Activated CD4-positive, alpha-beta T cell treated with anti-CD3 and anti-CD28 coated beads, Interleukin-2, amount 10 ng/mL, durations not matched to agents 24 days and 14 days (primary cell): ENCODE measurements around the gene CHFR. TPM values are rescaled to one million over a fixed set of nuclear protein-coding genes. Genes with fewer than 3 reads are reported as not detected.
"Not testable (repeated sequence)": the region's sequence is repeated elsewhere in the genome, so short reads cannot be mapped to it uniquely, and the experiment has no call there.

ENCODE experiments used
- DNase-seq: peaks from one replicate; pipeline ENCODE4 v3.0.0; 2022
- H3K27ac Mint-ChIP-seq: one replicate; pipeline ENCODE4 v1.8.0; 2022; ENCODE audit warnings: mild to moderate bottlenecking, mixed read lengths
- H3K27me3 Mint-ChIP-seq: one replicate; pipeline ENCODE4 v1.8.0; 2022; ENCODE audit warnings: mixed read lengths
- H3K36me3 Mint-ChIP-seq: one replicate; pipeline ENCODE4 v1.8.0; 2022; ENCODE audit warnings: low read depth, mild to moderate bottlenecking, mixed read lengths
- H3K4me1 Mint-ChIP-seq: one replicate; pipeline ENCODE4 v1.8.0; 2021; ENCODE audit warnings: mixed read lengths
- H3K4me3 Mint-ChIP-seq: one replicate; pipeline ENCODE4 v1.8.0; 2022; ENCODE audit warnings: mild to moderate bottlenecking, moderate library complexity, mixed read lengths
- H3K9me3 Mint-ChIP-seq: one replicate; pipeline ENCODE4 v1.8.0; 2021; ENCODE audit warnings: mixed read lengths
- intact Hi-C: fragments of 100-400 bp; cut with micrococcal nuclease; formaldehyde crosslinking; loops from one replicate; pipeline ENCODE4 v1.15.1; 2023
- total RNA-seq: library from RNA; stranded (reverse); gene quantifications from 2 replicates; pipeline ENCODE4 v1.2.3, GENCODE V29; 2022

Gene CHFR, protein sequence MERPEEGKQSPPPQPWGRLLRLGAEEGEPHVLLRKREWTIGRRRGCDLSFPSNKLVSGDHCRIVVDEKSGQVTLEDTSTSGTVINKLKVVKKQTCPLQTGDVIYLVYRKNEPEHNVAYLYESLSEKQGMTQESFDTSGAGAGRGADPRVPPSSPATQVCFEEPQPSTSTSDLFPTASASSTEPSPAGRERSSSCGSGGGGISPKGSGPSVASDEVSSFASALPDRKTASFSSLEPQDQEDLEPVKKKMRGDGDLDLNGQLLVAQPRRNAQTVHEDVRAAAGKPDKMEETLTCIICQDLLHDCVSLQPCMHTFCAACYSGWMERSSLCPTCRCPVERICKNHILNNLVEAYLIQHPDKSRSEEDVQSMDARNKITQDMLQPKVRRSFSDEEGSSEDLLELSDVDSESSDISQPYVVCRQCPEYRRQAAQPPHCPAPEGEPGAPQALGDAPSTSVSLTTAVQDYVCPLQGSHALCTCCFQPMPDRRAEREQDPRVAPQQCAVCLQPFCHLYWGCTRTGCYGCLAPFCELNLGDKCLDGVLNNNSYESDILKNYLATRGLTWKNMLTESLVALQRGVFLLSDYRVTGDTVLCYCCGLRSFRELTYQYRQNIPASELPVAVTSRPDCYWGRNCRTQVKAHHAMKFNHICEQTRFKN
- total RNA-seq, result 52.9 and 60.7 TPM in 2 replicates

DNA sequence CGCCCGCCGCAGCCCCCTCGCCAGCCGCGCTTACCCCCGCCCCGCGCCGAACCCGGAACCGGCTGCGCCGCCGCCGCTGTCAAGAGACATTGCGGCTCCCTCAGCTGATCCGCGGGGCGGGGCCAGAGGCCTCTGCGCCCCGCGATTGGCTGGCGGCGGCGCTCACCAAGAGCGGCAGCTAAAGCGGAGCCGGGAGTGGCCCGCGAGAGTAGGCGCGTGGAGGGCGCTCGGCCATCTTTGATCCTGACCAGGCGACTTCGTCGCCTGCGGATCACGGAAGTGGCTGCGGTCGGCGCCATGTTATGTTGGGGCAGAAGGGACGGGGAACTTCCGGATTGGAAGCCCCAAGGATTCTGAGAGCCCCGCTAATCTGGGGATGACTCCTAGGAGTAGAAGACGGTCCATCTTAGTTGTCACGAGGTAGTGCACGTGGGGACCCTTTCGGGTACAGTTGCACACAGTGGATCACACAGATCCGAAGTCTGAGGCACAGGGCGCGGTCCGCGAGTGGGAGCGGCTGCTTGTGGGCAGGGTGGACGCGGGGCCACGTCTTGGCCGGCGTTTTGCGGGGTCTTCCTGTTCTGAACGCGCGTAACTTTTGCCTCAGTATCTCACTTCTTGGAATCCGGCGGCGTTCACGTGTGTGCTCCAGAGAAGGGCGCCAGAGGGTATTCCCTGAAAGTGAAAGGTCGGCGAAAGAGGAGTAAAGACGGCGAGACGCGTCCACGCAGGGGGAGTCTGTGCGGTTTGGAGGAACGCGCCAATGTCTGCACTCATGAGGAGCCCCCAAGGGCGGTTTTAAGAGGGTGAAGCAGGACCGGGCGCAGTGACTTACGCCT is at the start of gene CHFR:
CHFR (minus strand) TSS at position 93 of the 839 bp plus-strand sequence. CDS start 277 bp downstream, outside the sequence.
- Mint-ChIP-seq H3K36me3 (peaks cover 53% of the 10 kb centered on the region), H3K27me3 (no peaks in the 10 kb centered on the region), H3K9me3 (peaks cover 17% of the 10 kb centered on the region), H3K4me3 (peak within 1 kb of the TSS; percentile 98), H3K4me1 (peaks cover 13% of the 10 kb centered on the region), H3K27ac (peak within 1 kb of the TSS; percentile 99)
- DNase-seq, result peak; percentile 98
- intact Hi-C loops, result loop anchor here (1.0 kb wide), 5 partner anchors 21 to 193 kb away; partner anchors contain the start of genes GOLGA3, ZNF140, ZNF26 and ZNF84

DNA sequence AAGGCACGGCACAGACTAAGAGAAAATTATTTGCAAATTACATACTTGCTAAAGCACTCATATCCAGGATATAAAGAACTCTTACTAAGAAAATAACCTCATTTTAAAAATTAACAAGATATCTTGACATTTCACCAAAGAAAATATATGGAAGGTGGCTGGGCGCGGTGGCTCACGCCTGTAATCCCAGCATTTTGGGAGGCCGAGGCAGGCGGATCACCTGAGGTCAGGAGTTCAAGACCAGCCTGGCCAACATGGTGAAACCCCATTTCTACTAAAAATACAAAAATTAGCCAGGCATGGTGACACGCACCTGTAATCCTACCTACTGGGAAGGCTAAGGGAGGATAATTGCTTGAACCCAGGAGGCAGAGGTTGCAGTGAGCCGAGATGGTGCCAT is 49.5 kb upstream of the CHFR start:
- H3K27me3 Mint-ChIP-seq, H3K4me3 Mint-ChIP-seq, intact Hi-C loops, DNase-seq, H3K4me1 Mint-ChIP-seq, H3K27ac Mint-ChIP-seq: not testable (repeated sequence)
- Mint-ChIP-seq H3K9me3 (peaks cover 23% of the 10 kb centered on the region), H3K36me3 (peaks cover 42% of the 10 kb centered on the region)

- H3K9me3 Mint-ChIP-seq, result peaks cover 22% of the 10 kb centered on the region
Observed at GRCh38 chr12:132936163-132936562, 48.8 kb upstream of the CHFR start.

GRCh38 chr12:132926415-132926833 is 39.0 kb upstream of the CHFR start:
- H3K36me3 Mint-ChIP-seq, result peaks cover 37% of the 10 kb centered on the region
- H3K4me1 Mint-ChIP-seq, result no peaks in the 10 kb centered on the region
- H3K27me3 Mint-ChIP-seq, result no peaks in the 10 kb centered on the region
- no peak overlapping the region for H3K4me3 Mint-ChIP-seq
- no peak for DNase-seq
- H3K9me3 Mint-ChIP-seq, result peaks cover 33% of the 10 kb centered on the region
- H3K27ac Mint-ChIP-seq, result no peak overlapping the region
- intact Hi-C loops, result no loop called here

More at GRCh38 chr12:132936163-132936562, 48.8 kb upstream of the CHFR start:
- Mint-ChIP-seq H3K27me3 (no peaks in the 10 kb centered on the region), H3K4me1 (no peaks in the 10 kb centered on the region), H3K36me3 (peaks cover 40% of the 10 kb centered on the region), H3K4me3 (no peak overlapping the region), H3K27ac (no peak overlapping the region)
- intact Hi-C loops, result no loop called here
- DNase-seq, result no peak

GRCh38 chr12:132925597-132926414 is 38.4 kb upstream of the CHFR start:
- no peak for DNase-seq

GRCh38 chr12:132924356-132924755 is 37.0 kb upstream of the CHFR start:
- Mint-ChIP-seq H3K4me1 (no peaks in the 10 kb centered on the region), H3K27ac (no peak overlapping the region), H3K27me3 (no peaks in the 10 kb centered on the region), H3K36me3 (peaks cover 30% of the 10 kb centered on the region), H3K9me3 (peaks cover 30% of the 10 kb centered on the region), H3K4me3 (no peak overlapping the region)
- intact Hi-C loops, result no loop called here
- no peak for DNase-seq

More at GRCh38 chr12:132925597-132926414, 38.4 kb upstream of the CHFR start:
- intact Hi-C loops, result no loop called here
- Mint-ChIP-seq H3K9me3 (peaks cover 34% of the 10 kb centered on the region), H3K36me3 (peaks cover 37% of the 10 kb centered on the region), H3K27me3 (no peaks in the 10 kb centered on the region), H3K4me3 (no peak overlapping the region), H3K4me1 (no peaks in the 10 kb centered on the region), H3K27ac (no peak overlapping the region)

DNA sequence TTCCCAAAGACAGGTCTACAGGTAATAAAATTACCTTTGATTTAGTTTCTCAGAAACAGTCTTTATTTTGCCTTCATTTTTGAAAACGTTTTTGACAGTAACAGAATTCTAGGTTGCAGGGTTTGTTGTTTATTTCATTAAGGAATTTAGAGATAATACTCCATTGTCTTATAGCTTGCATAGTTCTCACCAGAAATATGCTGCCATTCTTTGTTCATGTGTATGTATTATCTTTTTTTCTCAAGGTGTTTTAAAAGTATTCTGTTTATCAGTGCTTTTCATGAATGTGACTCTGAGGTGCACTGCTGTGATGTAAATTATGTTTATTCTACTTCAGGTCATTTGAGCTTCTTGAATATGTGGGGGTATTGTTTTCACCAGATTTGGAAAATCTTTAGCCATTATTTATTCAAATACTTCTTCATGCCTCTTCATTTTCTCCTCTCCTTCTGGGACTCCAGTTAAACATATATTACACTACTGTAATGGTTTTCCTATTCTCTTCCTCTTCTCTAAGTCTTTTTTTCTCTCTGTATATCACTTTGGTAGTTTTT is 36.0 kb upstream of the CHFR start:
- DNase-seq, result no peak
- H3K36me3 Mint-ChIP-seq, result peaks cover 25% of the 10 kb centered on the region
- no peak overlapping the region for H3K4me3 Mint-ChIP-seq
- H3K4me1 Mint-ChIP-seq, result no peaks in the 10 kb centered on the region
- intact Hi-C loops, result no loop called here
- no peak overlapping the region for H3K27ac Mint-ChIP-seq
- peaks cover 30% of the 10 kb centered on the region for H3K9me3 Mint-ChIP-seq
- no peaks in the 10 kb centered on the region for H3K27me3 Mint-ChIP-seq

DNA sequence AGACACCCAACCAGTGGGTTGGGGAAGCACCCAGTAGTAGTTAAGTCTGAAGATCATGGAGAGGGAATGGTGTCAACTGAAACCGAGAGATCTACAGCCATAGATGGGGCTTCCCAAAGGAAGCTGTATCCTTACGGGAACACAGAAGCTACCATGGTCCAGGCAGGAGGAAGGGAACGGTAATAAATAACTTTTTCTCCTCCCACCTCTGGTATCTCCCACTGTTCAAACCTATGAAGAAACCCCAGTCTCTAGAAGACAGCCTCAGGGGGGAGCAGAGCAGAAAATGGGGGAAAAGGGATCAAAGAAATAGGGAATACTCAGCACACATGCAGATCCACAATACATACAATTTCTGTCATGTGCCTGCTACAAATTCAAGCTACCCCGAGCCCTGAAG is 35.3 kb upstream of the CHFR start:
- Mint-ChIP-seq H3K4me1 (no peaks in the 10 kb centered on the region), H3K27me3 (no peaks in the 10 kb centered on the region), H3K27ac (no peak overlapping the region), H3K9me3 (peaks cover 36% of the 10 kb centered on the region), H3K4me3 (no peak overlapping the region), H3K36me3 (peaks cover 25% of the 10 kb centered on the region)
- intact Hi-C loops, result no loop called here
- DNase-seq, result no peak

DNA sequence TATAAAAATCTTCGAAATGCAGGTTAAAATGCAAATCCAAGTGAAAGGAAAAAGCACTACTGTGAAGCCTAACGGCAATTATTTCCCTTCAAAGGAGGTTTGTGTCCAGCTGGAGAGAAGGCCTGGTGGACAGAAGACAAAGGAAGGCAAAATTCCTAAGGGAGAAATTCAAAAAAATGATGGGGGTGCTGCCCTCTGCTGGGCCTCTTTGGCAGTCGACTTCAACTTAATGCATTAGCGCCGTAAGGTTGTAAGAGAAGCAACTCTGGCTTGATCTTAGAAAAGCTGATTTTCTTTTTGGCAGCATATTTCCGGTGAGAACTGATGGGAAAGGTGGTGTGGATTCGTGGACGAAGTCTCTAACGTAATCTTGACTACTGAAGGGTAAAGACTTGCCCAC is 34.3 kb upstream of the CHFR start:
- H3K27me3 Mint-ChIP-seq, result no peaks in the 10 kb centered on the region
- no peak for DNase-seq
- H3K36me3 Mint-ChIP-seq, result peaks cover 22% of the 10 kb centered on the region
- intact Hi-C loops, result no loop called here
- no peak overlapping the region for H3K4me3 Mint-ChIP-seq
- H3K9me3 Mint-ChIP-seq, result peaks cover 36% of the 10 kb centered on the region
- H3K27ac Mint-ChIP-seq, result no peak overlapping the region
- no peaks in the 10 kb centered on the region for H3K4me1 Mint-ChIP-seq

GRCh38 chr12:132918680-132919079 is 31.3 kb upstream of the CHFR start:
- Mint-ChIP-seq H3K27ac (no peak overlapping the region), H3K4me3 (no peak overlapping the region), H3K36me3 (peaks cover 16% of the 10 kb centered on the region), H3K4me1 (no peaks in the 10 kb centered on the region), H3K27me3 (no peaks in the 10 kb centered on the region), H3K9me3 (peaks cover 33% of the 10 kb centered on the region)
- intact Hi-C loops, result no loop called here
- DNase-seq, result no peak

DNA sequence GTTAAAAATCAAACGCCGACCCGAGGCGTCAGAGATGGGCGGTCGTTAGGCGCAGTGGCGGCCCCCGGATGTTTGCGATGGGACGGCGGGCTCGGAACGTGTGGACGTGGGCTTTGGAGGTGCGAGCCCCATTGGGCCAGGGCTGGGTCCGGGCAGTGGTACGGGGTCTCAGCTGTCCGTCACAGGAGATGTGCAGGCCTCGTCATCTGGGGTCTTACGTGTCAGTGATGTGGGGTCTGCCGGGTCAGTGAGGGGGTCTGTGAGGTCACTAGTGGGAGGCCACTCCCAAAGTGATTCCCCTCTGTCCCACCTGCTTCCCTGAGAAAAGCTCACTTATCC is 21.6 kb upstream of the CHFR start:
- no peak for DNase-seq
- Mint-ChIP-seq H3K9me3 (peaks cover 13% of the 10 kb centered on the region), H3K36me3 (peaks cover 13% of the 10 kb centered on the region), H3K4me3 (peak overlapping the region; percentile 89), H3K27me3 (peaks cover 10% of the 10 kb centered on the region), H3K27ac (peak overlapping the region; percentile 89), H3K4me1 (peaks cover 3% of the 10 kb centered on the region)
- intact Hi-C loops, result loop anchor here (2.0 kb wide), 2 partner anchors 46 to 148 kb away; partner anchors contain the start of gene ANKLE2

GRCh38 chr12:132908145-132909029 is 21.0 kb upstream of the CHFR start:
- Mint-ChIP-seq H3K27ac (peak overlapping the region; percentile 89), H3K27me3 (peaks cover 10% of the 10 kb centered on the region), H3K9me3 (peaks cover 8% of the 10 kb centered on the region), H3K4me1 (peaks cover 3% of the 10 kb centered on the region), H3K4me3 (peak overlapping the region; percentile 89), H3K36me3 (peaks cover 13% of the 10 kb centered on the region)
- intact Hi-C loops, result loop anchor here (1.0 to 2.0 kb wide), 8 partner anchors 21 to 222 kb away; partner anchors contain the start of genes ANKLE2, CHFR, ZNF10 and ZNF140
- DNase-seq, result peak; percentile 97
